ENCODE data around the gene NUTM1.

Gene NUTM1

GRCh38 chr15:34342737-34343575, at the start of gene NUTM1, which contains the start of gene NOP10:
TSS of gene NUTM1 (plus strand) at chr15:34343315. CDS start at chr15:34343697, 382 bp downstream.
TSS of gene NOP10 (minus strand) at chr15:34343136. CDS start at chr15:34343073, 63 bp downstream.
- Histone ChIP-seq H3K4me1 (peaks cover 0 to 15% (median 11%) of the 10 kb centered on the region in 4 donors), H3K4me3 (peak within 1 kb of the TSS; percentile 74 to 77), H3K36me3 (peaks cover 0 to 7% (median 0%) of the 10 kb centered on the region in 3 donors), H3K9me3 (no peaks in the 10 kb centered on the region), H3K27me3 (no peaks in the 10 kb centered on the region), H3K27ac (peak within 1 kb of the TSS; percentile 84 to 90)
- peak; percentile 92 to 94 for TF ChIP-seq CTCF (IDR thresholded peaks at IDR 0.05)
- intact Hi-C loops (cut with DNase I; ENCODE audit: low total_unique reads): loop anchor here (1.0 kb wide), 1 partner anchor 24 kb away; the partner anchor contains the start of gene LPCAT4
- peak; percentile 89 to 93 for DNase-seq

GRCh38 chr15:34297059-34297458, 46.1 kb upstream of the NUTM1 start:
- no peak overlapping the region for H3K4me3 ChIP-seq
- DNase-seq: no peak
- no peaks in the 10 kb centered on the region for H3K9me3 ChIP-seq
- TF ChIP-seq CTCF (IDR thresholded peaks at IDR 0.05): no peak
- no peaks in the 10 kb centered on the region for H3K36me3 ChIP-seq
- H3K27ac ChIP-seq: peak overlapping the region; percentile 44 to 56
- intact Hi-C loops (cut with DNase I; ENCODE audit: low total_unique reads): no loop called here
- peaks cover 0 to 28% (median 11%) of the 10 kb centered on the region in 4 donors for H3K4me1 ChIP-seq
- no peaks in the 10 kb centered on the region for H3K27me3 ChIP-seq

- peaks cover 0 to 29% (median 11%) of the 10 kb centered on the region in 4 donors for H3K4me1 ChIP-seq
- no peaks in the 10 kb centered on the region for H3K36me3 ChIP-seq
- no peak for TF ChIP-seq CTCF (IDR thresholded peaks at IDR 0.05)
- H3K27ac ChIP-seq: no peak overlapping the region
- intact Hi-C loops (cut with DNase I; ENCODE audit: low total_unique reads): no loop called here
- no peak for DNase-seq
- H3K4me3 ChIP-seq: no peak overlapping the region
- H3K27me3 ChIP-seq: no peaks in the 10 kb centered on the region
- no peaks in the 10 kb centered on the region for H3K9me3 ChIP-seq
Observed at GRCh38 chr15:34301058-34301457, 42.1 kb upstream of the NUTM1 start.

- no peak for TF ChIP-seq CTCF (IDR thresholded peaks at IDR 0.05)
- no peaks in the 10 kb centered on the region for H3K36me3 ChIP-seq
- no peak overlapping the region for H3K4me3 ChIP-seq
- H3K4me1 ChIP-seq: peaks cover 0 to 7% (median 0%) of the 10 kb centered on the region in 4 donors
- DNase-seq: no peak
- no peak overlapping the region for H3K27ac ChIP-seq
- no peaks in the 10 kb centered on the region for H3K9me3 ChIP-seq
- intact Hi-C loops (cut with DNase I; ENCODE audit: low total_unique reads): no loop called here
- H3K27me3 ChIP-seq: no peaks in the 10 kb centered on the region
Observed at GRCh38 chr15:34304613-34305012, 38.5 kb upstream of the NUTM1 start.

- H3K4me3 ChIP-seq: no peak overlapping the region
- no peaks in the 10 kb centered on the region for H3K4me1 ChIP-seq
- intact Hi-C loops (cut with DNase I; ENCODE audit: low total_unique reads): no loop called here
- no peak for DNase-seq
- H3K36me3 ChIP-seq: peaks cover 0 to 3% (median 0%) of the 10 kb centered on the region in 3 donors
- no peaks in the 10 kb centered on the region for H3K27me3 ChIP-seq
- TF ChIP-seq CTCF (IDR thresholded peaks at IDR 0.05): no peak
- H3K27ac ChIP-seq: no peak overlapping the region
- no peaks in the 10 kb centered on the region for H3K9me3 ChIP-seq
Observed at GRCh38 chr15:34311563-34311962, 31.6 kb upstream of the NUTM1 start.
